AG20443 (cell line): Measurements from ENCODE around the gene BET1.

Source experiments
- DNase-seq: peaks from one replicate; pipeline ENCODE4 v3.0.0; 2012; ENCODE audit warnings: low spot score, mixed read lengths

Gene BET1

DNA sequence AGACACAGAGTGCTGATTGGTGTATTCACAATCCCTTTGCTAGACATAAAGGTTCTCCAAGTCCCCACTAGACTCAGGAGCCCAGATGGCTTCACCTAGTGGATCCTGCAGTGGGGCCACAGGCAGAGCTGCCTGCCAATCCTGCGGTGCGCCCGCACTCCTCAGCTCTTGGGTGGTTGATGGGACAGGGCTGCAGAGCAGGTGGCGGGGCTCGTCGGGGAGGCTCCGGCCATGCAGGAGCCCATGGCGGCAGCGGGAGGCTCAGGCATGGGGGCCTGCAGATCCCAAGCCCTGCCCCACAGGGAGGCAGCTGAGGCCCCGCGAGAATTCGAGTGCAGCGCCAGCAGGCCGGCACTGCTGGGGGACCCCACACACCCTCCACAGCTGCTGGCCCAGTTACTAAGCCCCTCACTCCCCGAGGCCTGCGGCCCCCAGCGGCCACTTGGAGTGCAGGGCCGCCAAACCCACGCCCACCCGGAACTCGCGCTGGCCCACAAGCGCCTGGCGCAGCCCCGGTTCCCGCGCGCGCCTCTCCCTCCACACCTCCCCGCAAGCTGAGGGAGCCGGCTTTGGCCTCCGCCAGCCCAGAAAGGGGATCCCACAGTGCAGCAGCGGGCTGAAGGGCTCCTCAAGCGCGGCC lies 7.7 kb upstream of the BET1 start:
- no peak for DNase-seq

DNA sequence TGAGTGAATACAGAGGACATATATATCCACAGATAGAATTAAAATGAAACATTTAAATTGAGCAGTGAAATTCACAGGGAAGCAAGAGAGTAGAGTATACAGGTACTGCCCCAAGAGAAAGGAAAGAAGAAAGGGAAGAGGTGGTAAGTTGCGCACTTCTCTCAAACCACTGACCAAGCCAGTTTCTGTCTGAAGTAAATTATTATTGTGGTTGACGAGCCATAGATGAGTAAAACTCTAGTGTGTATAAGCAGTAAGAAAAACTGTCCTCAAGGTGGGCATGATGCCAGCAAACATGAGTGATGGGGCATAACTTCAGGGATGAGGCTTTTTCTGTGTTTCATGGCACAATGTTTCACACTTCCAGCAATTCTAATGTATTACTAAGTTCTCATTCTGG lies 4.4 kb upstream of the BET1 start:
- no peak for DNase-seq

DNA sequence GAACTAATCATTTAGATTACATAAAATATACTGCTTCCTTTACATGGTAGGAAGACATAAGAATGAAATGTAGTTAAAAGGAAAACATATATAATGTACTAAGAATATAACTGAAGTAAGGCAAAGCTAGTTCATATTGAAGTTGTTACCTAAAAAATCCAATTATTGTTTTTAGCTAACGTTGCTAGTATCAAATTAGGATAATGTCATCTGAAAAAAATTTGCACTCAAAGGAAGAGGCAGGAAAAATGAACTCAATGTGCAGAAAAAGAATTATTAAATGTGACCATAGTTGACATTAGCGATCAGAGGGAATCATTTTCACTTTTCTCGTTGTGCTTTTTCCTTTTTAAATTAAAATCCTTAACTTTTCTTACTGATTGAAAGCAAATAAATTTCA lies 1.6 kb upstream of the BET1 start:
- no peak for DNase-seq

DNA sequence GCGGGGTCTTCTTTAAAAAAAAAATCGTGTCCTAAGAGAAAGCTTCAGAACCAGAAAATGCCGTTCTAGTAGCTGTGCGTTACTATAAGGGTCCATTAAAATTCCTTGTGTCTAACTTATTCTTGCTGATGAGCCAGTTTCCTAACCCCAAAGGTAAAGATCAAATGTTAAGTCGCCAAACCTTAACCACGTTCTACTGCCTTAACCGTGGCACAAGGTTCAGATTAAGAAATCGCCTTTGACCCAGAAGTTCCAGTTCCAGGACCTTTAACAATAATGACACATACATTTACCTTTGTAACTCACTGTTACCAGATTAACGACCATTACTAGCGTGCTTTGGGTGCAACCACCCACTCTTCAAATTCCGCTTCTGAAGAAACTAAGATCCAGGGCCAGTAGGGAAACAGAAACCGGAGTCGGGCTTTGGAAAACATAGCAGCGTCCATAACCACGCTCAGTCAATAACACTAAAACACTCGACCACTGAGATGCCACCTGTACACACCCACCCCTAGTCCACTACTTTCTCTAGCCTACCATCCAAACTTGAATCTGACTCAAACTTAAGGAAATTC lies 620 bp downstream of the BET1 start:
- DNase-seq = peak; percentile 33

DNA sequence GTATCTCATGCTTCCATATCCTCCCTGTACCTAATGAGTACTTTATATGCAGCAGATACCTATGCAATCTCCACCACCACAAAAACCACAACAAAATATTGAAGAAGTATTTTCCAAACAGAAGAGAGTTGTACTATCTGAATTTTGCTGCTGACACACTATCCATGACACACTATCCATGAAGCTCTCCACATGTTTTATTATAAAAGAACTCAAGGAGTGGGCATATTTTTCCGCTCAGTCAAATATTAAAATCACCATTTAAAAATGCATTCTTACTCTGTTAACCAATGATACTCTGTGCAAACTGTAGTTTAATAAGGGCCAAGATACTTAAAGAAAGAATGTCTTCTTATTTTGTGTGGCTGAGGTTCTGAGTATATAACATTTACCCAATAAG lies 2.8 kb downstream of the BET1 start:
- peak; percentile 33 for DNase-seq

DNA sequence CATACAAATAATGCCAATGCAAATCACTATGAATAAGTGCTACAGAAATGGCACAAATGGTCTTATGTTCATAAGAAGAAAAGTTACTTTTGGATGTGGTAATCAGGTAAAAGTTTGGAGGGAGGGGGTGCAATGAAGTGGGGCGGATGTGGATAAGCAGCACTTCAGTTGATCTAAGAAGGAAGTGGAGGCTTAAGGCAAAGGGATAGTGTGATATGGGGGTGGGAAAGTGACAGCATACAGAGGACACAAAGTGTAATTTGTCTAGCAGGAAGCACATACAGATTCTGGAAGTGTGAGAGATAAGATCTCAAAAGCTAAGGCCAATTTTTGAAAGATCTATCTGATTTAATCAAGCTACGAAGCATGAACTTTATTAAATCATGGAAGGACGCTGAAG lies 6.3 kb downstream of the BET1 start:
- DNase-seq = no peak

DNA sequence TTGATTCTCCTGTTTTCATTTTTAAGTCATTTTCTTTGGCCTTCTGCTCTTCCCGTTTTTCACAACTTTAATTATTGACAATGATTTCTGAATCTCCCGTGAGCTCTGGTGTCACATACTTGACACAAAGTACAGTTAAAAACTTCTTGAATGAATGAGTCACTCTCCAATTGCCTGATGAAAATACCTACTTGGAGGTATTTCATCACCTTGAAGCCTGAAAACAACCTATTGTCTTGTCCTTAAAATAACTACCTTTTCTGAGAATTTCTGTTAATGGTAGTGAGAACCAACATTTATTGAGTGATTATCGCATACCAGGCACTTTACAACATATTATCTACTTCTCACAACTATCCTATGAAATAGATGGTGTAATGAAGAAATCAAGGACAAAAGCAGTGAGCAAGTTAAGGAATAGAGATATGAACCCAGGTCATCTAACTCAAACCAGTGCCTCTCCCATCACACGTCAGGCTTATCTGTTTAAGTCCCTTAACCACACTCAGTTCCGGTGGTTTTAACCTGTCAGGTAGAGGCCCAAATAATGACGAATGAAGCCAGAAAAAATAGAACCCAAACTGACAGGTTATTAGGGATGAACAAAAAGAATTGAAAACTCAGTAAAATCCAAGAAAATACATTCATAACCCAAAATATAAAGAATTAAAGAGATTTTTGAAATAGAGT lies 11.6 kb downstream of the BET1 start:
- no peak for DNase-seq

DNA sequence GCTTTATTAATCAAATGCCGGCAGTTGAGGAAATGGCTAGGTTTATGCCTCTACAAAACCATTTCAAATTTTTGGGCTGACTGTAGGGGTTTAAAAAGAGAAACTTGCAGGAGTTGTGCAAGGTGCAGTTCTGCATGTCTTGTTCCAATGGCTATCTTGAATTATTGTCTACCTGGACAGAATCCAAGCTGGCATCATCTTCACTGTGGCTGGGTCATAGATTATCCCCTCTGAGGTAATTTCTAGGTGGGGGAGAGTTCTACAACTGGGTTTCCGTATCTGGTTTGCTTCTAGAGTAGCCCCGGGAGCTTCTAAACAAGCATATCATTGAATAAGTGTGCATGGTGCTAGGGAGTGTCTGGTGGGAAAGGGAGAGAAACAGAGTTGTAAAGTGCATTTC lies 16.9 kb downstream of the BET1 start:
- no peak for DNase-seq

DNA sequence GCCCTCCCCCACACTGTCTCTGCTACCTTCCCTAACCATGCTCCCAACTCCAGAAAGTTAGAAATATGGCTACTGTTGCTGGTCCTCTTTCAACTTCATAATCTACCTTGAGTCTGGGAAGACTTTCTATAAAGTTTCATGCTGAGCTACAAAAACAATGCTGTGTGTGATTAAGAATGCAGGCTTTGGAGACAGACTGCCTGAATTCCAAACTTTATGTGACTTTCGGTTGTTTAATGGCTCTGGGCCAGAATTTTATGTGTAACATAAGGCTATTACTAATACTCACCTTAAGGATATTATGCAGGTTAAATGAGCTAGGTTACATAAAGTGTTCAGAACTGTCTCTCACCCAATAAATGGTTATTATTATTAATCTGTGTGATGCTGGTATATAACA lies 19.1 kb downstream of the BET1 start:
- no peak for DNase-seq

DNA sequence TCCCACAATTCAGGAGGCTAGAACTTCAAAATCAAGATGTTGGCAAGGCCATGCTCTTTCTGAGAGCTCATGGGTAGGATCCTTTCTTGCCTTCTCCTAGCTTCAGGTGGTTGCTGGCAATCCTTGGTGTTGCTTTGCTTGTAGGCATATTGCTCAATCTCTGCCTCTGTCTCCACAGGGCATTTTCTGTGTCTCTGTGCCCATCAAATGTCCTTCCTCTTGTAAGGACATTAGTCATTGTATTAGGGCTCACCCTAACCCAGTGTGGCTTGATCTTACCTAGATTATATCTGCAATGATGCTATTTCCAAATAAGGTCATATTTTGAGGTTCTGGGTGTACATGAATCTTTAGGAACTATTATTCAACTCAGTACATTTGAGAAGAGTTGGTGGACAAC lies 20.1 kb downstream of the BET1 start:
- DNase-seq = no peak

DNA sequence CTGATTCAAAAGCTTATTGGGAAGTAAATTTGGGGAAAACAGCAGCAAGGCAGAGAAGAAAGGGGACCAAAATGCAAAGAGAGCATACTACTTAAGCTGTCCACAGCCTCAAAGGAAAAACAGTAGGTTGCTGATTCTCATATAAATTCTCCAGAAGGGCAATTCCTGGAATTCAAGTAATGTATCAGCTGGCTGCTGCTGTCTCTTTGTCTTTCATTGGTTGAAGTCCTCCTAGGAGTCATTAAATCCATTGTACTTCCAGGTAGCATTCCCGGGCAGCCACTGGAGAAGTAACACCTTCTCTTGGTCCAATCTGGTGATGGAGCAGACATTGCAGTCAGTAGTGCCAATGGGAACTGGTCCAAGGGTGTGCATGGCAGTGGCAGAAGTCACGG lies 22.7 kb downstream of the BET1 start:
- no peak for DNase-seq

DNA sequence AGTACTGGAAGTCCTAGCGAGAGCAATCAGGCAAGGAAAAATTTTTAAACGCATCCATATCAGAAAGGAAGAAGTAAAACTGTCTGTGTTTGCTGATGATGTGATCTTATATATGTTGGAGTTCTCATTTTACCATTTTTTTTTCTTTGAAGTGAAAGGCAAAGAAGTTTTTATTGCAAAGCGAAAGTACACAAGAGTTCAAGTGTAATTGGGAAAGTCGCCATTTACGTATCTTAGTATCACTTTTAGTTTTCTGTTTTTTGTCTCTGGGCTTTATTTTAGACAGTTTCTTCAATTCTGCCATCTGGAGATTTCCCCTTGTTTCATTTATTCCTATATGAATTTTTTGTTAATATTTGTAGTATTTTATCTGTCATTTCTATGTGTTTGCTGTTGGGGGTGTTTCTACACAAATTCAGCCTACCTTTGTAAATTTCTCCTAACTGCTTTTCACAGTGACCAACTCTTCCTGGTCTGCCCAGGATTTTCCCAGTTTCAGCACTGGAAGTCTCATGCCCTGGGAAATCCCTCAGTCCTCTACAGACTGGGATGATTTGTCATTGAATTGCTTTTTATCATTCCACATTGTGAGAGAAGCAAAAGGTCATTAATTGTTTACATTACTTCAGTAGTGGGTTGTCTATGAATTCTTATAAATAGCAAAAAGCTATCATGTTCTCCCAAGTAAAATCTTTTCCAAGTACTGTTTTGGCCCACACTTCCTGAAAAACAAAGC lies 23.2 kb downstream of the BET1 start:
- DNase-seq = no peak

DNA sequence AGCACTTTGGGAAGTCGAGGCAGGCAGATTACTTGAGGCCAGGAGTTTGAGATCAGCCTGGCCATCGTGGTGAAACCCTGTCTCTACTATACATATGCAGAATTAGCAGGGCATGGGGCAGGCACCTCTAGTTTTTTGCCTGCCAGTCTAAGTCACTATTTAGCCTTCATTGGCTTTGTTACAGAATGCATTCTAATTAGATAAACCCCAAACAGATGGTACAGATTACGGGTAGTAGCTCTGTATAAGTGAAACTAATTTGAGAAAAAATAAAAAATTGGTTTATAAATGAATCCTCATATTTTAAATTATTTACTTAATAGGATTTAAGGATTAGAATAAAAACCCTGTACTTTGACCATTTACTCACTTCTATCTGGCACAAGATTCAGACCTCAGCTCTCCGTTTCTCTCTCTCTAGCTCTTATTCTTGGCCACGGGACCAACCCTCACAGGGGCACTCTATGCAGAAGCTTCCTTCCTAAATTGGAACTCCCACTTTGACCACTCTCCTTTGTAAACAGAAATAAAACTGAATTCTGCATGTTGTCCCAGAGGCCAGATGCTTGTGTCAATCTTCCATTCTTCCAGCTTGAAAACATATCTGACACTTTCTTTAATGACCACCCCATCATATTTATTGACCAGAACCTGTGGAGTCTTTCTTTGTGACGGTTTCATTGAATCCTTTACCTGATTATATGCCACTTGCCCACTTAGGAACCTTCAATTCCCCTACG lies 26.8 kb downstream of the BET1 start:
- DNase-seq = no peak

DNA sequence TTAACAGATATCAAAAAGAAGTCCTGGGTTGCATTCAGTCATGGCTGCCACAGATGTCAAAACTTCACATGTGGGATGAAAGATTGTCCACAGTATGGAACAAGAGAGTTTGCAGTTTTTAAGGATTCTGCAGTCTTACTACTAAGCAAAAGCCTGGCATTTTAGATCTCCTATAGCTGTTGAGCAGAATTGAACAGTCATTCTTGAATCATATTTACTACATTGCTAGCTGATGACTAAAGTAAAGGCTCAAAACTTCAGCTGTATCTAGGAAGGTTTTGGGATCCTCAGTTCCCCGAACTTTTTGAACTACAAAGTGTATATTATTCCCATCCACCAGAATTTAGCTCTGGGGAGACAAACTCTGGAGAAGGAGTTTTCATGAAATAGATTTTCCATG lies 31.0 kb downstream of the BET1 start:
- DNase-seq = peak; percentile 45

DNA sequence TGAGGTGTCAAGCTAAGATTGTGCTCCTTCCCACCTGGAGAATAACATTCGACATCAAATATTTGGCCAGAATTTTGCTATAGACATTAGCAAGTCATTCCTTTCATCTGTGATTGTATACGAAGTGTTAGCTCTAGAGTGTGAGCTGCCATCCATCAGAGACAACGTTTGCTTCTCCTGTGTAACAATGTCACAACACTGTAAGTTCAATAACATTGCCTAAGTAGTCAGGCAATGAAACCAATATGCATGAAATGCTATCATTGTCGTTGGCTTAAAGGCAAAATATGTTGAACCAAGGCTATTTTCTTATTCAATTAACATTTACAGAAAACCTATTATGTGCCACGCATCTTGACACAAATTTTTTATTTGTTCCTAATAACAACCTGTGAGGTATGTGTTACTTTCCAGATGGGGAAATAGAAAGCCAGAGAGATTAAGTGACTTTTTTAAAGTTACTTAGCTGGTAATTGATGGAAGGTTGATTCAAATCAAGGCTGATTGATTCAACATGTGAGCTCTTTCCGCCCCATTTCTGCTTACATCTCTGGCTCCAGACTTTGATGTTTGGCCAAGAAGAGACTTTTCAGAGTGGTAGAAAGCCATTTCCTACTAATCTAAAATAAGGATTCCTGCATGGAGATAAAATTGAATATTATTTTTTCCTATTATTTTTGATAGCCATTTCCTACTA lies 32.0 kb downstream of the BET1 start:
- no peak for DNase-seq

DNA sequence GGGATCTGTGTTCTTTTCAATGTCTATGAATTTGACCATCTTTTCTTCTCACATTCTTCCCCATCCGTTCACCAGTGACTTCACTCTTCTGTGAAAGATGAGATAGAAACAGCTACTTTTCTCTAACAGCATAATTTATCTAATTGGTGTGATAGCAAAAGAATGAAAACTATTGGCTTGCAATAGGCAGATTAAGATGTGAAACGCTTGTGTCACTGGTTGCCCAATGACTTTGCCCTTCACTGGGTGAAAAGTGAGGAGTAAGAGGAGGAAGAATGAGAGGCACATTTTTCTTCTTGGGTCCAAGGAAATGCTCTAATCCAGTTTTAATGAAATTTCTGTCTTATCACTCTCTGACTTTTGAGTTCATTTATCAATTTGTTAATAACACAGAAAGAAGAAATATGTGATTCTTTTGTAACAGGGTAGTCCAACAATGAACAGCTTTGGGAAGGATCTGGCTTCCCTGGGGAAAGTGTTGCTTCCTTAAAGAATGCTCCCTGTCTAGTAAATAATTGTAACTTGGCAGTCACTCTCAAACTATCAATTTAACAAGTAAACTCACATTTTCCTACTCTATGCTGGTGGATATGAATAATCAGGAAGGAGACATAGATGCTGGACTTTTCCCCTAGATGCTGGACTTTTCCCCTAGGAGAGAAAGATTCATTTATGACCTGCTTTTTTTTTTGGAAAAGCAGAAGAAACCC lies 35.1 kb downstream of the BET1 start:
- DNase-seq = no peak

DNA sequence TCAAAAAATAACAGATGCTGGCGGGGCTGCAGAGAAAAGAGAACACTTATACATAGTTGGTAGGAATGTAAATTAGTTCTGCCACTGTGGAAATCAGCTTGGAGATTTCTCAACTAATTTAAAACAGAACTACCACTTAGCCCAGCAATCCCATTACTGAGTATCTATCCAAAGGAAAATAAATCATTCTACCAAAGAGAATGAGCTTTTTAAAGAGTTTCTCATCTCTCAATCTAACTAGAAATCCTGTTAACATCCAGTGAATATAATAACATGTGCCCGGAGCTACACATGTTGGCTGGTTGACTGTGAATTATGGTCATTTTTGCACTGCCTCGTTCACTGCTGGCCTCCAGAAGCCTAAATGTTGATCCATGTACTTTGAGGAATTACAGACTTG lies 39.3 kb downstream of the BET1 start:
- no peak for DNase-seq

DNA sequence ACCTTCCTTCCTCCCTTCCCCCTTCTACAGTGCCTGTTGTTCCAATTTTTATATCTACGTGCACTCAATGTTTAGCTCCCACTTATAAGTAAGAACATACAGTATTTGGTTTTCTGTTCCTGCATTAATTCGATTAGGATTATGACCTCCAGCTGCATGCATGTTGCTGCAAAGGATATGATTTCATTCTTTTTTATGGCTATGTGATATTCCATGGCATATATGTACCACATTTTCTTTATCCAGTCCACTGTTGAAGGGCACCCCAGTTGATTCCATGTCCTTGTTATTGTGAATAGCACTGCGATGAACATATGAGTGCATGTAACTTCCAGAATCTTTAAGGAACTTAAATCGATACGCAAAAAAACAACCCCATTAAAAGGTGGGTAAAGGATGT lies 39.9 kb downstream of the BET1 start:
- DNase-seq = no peak

DNA sequence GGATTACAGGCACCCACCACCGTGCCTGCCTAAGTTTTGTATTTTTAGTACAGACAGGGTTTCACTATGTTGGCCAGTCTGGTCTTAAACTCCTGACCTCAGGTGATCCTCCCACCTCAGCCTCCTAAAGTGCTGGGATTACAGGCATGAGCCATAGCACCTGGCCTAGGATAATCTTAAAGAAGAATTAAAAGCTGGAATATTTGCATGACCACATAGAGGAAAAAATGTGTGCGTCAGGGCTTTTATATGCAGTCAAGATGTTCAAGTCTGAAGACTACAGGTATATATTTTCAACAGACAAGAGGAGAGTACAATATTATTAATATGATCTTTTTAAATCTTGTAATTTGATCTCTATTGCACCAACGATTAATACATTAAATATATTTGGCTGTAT lies 43.2 kb downstream of the BET1 start:
- DNase-seq = no peak

DNA sequence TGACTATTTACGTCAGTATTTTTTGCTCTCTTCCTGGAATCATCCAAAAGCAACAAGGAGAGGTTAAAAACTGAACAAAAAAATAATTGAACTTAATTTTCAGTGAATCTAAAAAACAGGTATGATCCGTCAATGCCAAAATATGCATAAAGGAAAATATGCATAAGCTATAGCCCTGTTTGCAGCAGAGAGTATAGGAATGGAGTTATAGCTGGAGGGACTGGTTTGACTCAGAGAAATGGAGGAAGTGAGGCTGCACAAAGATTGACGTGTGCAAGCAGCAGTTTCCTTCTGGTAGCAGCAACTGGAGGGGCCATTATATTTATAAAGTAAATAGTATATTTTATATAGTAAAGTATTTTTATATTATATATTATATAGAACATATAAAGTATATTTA lies 45.5 kb downstream of the BET1 start:
- DNase-seq = no peak

DNA sequence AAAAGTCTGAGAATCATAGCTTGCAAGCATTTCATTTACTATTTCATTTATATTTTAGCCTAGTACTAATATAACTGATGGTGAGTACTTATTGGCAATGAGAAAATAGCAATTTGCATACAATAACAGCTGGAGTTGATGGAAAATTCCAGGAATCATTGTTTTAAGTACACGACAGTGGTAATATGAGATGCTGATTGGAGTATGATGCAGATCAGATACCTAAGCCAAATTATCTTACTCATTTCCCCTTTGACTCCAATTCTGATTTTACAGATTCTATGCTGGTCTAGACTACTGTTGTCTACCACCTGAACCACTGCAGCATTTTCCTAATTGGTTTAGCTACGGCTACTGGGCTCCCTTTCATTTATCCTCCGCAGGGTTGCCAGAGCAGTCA lies 45.9 kb downstream of the BET1 start:
- no peak for DNase-seq
